Osteocyte (in vitro differentiated cells): Measurements from ENCODE around the gene SH3RF3. TPM values are rescaled to one million over a fixed set of nuclear protein-coding genes. Genes with fewer than 3 reads are reported as not detected.
A peak's percentile ranks its signal among the peaks of the same experiment; 100 is the strongest.

Experiments used
- DNase-seq: peaks from one replicate; pipeline ENCODE4 v3.0.0; 2021; ENCODE audit warnings: mixed read lengths; ENCODE audit not compliant: unreplicated experiment; ENCODE audit errors: extremely low spot score
- H3K27ac Mint-ChIP-seq: one replicate; pipeline ENCODE4 v1.8.0; 2021; ENCODE audit warnings: mild to moderate bottlenecking, mixed read lengths; ENCODE audit not compliant: unreplicated experiment
- H3K27me3 Mint-ChIP-seq: one replicate; pipeline ENCODE4 v1.8.0; 2021; ENCODE audit warnings: mixed read lengths; ENCODE audit not compliant: unreplicated experiment
- H3K36me3 Mint-ChIP-seq: one replicate; pipeline ENCODE4 v1.8.0; 2021; ENCODE audit warnings: mixed read lengths; ENCODE audit not compliant: unreplicated experiment
- H3K4me1 Mint-ChIP-seq: one replicate; pipeline ENCODE4 v1.8.0; 2021; ENCODE audit warnings: mixed read lengths; ENCODE audit not compliant: unreplicated experiment
- H3K4me3 Mint-ChIP-seq: one replicate; pipeline ENCODE4 v1.8.0; 2021; ENCODE audit warnings: mild to moderate bottlenecking, moderate library complexity, mixed read lengths; ENCODE audit not compliant: unreplicated experiment
- H3K9me3 Mint-ChIP-seq: one replicate; pipeline ENCODE4 v1.8.0; 2021; ENCODE audit warnings: mixed read lengths; ENCODE audit not compliant: unreplicated experiment
- CTCF ChIP-seq: fragments of 200-600 bp; sonication (generic); IDR thresholded peaks from 2 replicates; pipeline ENCODE4 v1.5.0; 2021; ENCODE audit warnings: antibody characterized with exemption, mild to moderate bottlenecking, moderate library complexity
- total RNA-seq: library from RNA; stranded (reverse); gene quantifications from 2 replicates; pipeline ENCODE4 v1.2.1, GENCODE V29; 2021

Gene SH3RF3
- total RNA-seq, 1 donor from 2014 or later = 79.4 TPM

GRCh38 chr2:109352898-109353689 is 224.1 kb downstream of the SH3RF3 start:
- no peak for TF ChIP-seq CTCF
- Mint-ChIP-seq H3K9me3 (no peaks in the 10 kb centered on the region), H3K4me1 (peaks cover 59% of the 10 kb centered on the region), H3K36me3 (peaks cover 22% of the 10 kb centered on the region), H3K27me3 (no peaks in the 10 kb centered on the region), H3K4me3 (no peak overlapping the region), H3K27ac (peak overlapping the region; percentile 52)
- peak; percentile 83 for DNase-seq

GRCh38 chr2:109353806-109354745 is 225.1 kb downstream of the SH3RF3 start:
- H3K4me1 Mint-ChIP-seq = peaks cover 53% of the 10 kb centered on the region
- peak; percentile 69 for DNase-seq
- no peak overlapping the region for H3K27ac Mint-ChIP-seq
- H3K36me3 Mint-ChIP-seq = peaks cover 30% of the 10 kb centered on the region
- TF ChIP-seq CTCF = no peak
- no peaks in the 10 kb centered on the region for H3K27me3 Mint-ChIP-seq
- H3K9me3 Mint-ChIP-seq = peaks cover 7% of the 10 kb centered on the region
- no peak overlapping the region for H3K4me3 Mint-ChIP-seq

DNA sequence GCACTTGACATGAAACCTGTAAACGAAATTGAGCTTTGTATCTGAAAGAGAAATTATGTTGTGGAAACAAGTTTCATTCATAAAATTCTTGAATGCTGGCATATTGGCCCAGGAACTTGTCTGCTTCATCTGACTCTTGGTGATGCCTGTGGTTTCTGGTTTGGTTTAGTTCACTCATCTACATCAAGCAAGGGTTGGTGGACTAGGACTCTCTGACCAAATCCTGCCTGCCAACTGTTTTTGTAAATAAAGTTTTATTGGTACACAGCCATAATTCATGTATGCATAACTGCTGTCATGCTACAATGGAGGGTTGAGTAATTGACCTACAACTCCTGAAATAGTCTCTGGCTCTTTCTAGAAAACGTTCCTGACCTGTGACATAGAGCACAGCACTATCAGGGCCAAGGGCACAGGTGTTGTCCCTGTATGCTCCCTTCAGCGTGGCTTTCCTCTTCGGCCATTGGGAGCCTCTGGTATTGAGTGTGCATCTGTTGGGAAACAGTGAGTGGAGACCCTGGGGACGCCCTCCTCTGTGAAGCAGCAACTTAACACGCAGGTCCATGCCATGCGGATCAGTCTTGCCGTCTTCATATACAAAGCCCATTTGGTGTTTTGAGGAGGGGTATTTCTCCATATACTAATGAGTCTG is 226.3 kb downstream of the SH3RF3 start:
- DNase-seq = peak; percentile 40
- Mint-ChIP-seq H3K36me3 (peaks cover 40% of the 10 kb centered on the region), H3K4me3 (no peak overlapping the region), H3K4me1 (peaks cover 43% of the 10 kb centered on the region), H3K27ac (no peak overlapping the region), H3K9me3 (peaks cover 11% of the 10 kb centered on the region), H3K27me3 (no peaks in the 10 kb centered on the region)
- TF ChIP-seq CTCF = no peak

GRCh38 chr2:109356324-109357035 is 227.5 kb downstream of the SH3RF3 start:
- Mint-ChIP-seq H3K9me3 (peaks cover 11% of the 10 kb centered on the region), H3K27me3 (no peaks in the 10 kb centered on the region), H3K36me3 (peaks cover 40% of the 10 kb centered on the region), H3K27ac (peak overlapping the region; percentile 31), H3K4me3 (no peak overlapping the region), H3K4me1 (peaks cover 31% of the 10 kb centered on the region)
- no peak for TF ChIP-seq CTCF
- peak; percentile 42 for DNase-seq
